ENCODE results near the gene ZNF846. TPM values are rescaled to one million over a fixed set of nuclear protein-coding genes. Genes with fewer than 3 reads are reported as not detected.
"Not testable (repeated sequence)": the region's sequence is repeated elsewhere in the genome, so short reads cannot be mapped to it uniquely, and the experiment has no call there.

ZNF846 gene
- 10 to 100 TPM; 16.1 to 23.4 (median 17.8) TPM for polyA plus RNA-seq (ENCODE audit: insufficient read length in 4 of 4)

GRCh38 chr19:9768175-9769112, at the start of gene ZNF846:
Gene ZNF846 (minus strand): TSS chr19:9768738. CDS start chr19:9764950, 3,788 bp downstream.
- DNase-seq (ENCODE audit: low read depth in 4 of 4, low spot score in 3 of 4): peak; percentile 89 to 95 (median 94)

DNA sequence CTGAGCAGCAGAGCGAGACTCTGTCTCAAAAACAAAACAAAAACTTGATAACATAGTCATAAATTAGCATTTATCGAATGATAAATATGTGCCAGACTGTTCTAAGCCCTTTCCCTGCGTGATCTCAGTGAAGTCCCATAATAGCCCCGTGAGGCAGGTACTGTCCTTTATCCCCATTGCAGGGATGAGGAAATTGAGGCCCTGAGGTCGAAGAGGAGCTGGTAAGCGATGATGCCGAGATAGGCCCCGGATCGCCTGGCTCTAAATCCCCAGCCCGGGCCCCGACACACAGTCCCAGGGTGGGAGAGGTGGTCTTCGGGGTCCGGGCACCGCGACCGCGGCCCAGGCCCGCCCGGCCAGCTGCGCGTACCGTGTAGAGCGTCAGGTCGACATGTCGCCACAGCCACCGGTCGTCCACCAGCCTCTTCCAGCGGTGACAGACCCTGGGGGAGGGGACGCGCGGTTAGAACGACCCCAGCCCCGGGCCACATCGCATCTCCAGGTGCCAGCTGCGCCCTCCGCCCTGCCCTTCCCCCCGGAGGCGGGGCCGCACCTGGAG, 49.7 kb upstream of the ZNF846 start:
- no peak for DNase-seq (ENCODE audit: low read depth in 4 of 4, low spot score in 3 of 4)

DNA sequence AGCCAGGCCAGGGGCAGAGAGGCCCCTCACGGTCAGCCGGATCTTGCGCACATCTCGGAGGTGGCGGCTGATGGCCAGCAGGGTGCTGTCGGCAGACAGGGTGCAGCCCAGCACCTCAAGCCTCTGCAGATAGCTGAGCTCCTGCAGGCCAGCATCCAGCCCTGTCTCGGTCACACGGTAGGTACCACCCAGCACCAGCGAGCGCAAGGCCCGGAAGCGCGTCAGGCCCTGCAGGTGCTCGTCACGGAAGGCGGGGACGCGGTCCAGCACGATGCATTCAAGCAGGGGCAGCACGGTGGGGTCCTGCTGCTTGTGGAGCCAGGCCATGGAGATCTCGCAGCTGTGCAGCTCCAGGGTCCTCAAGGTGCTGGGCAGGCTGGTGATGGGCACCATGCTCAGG, 42.6 kb upstream of the ZNF846 start:
- no peak for DNase-seq (ENCODE audit: low read depth in 4 of 4, low spot score in 3 of 4)

DNA sequence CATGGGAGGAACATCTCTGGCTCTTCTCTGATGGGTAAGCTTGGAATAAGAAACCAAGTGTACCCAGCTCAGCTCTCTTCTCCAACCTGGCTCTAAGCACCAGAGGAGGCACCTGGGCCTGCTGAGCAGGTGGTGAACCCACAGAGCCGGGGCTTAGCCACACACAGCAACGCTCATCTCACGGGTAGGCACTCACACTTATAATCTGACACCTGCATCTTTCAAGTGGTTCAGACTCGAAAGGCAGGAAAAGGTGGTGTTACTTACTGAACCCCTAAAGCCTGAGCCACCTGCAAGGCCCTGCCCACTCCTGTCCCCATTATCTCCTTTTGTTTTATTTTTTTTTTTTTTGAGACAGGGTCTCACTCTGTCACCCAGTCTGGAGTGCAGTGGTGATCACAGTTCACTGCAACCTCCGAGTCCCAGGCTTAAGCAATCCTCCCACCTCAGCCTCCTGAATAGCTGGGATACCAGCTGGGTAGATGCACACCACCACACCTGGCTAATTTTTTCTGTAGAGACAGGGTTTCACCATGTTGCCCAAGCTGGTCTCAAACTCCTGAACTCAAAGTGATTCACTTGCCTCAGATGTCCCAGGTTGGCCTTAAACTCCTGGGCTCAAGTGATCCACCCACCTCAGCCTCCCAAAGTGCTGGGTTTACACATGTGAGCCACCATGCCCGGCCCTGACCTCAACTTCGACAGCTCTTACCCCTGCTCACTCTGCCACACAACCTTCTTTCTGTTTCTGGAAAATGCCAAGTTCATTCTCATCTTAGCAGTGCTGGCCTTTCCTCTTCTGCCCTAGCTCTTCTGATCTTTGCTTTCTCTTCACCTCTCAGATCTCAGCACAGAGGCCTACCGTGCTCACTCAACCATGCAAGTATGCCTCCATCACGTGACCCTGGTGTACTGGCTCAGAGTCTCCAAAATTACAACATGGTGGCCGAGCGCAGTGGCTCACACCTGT, 40.6 kb upstream of the ZNF846 start:
- DNase-seq (ENCODE audit: low read depth in 4 of 4, low spot score in 3 of 4): no peak

DNA sequence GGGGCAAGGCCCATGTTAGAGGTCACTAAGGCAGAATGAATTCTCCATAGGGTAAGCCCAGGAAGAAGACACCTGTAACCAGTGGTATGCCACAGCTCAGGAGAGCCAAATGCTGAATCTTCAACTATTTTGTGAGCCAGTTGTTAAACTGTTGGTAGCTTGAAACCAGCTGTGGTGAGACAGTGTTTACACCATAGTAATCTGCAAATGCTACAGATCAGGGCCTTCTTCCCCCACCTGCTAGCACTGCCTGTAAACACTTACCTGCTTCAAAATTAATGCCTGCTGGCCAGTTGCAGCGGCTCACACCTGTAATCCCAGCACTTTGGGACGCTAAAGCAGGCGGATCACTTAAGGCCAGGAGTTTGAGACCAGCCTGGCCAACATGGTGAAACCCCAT, 38.3 kb upstream of the ZNF846 start:
- no peak for DNase-seq (ENCODE audit: low read depth in 4 of 4, low spot score in 3 of 4)

DNA sequence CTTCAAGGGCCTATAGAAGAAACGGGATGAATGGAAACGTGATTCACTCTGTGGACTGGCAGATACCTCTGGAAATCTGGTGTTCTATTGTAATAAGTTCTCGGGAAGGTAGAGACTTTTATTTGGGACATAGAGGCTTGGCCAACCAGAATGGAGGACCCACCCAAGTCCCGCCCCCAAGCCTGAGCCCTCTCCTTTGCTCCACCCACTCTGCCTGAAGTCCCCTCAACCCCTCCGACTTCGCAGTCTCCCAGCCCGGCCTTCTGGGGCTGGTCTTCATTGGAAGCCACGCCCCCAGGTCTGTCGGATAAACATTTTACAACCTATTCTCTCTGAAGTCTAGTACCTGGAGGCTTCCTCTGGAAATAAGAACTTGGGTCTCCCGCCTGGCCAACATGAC, 33.4 kb upstream of the ZNF846 start:
- DNase-seq (ENCODE audit: low read depth in 4 of 4, low spot score in 3 of 4): no peak

DNA sequence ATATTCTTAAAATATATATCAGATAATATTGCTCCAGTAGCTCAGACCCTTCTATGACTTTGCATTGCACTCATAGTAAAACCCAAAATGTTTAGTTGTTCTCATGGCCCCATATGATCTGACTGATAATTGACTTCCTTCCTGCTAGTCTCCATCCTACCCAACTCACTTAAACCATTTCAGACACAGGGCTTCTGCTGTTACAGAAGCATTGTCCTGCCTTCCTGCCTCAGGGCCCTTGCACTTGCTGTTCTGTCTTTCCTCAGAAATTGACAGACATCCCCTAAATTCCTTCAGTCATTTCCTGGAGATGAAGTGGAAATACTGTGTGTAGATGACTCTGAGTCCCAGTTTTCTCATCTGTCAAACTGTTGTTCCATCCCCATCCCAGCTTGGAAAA, 30.6 kb upstream of the ZNF846 start:
- DNase-seq (ENCODE audit: low read depth in 4 of 4, low spot score in 3 of 4): no peak

DNA sequence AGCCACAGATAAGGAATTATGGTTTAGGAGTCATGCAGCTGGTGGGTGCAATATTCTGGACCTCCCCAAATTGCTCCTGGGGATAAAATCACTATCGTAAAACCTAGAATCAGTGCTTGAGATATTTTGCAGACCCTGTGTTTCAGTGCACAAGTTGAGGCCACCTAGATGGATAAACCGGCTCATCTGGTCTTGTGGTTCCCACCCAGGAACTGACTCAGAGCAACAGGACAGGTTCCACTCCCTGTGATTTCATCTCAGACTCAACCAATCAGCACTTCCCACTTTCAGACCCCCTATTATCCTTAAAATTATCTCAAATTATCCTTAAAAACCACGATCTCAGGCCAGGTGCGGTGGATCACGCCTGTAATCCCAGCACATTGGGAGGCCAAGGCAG, 29.3 kb upstream of the ZNF846 start:
- no peak for DNase-seq (ENCODE audit: low read depth in 4 of 4, low spot score in 3 of 4)

DNA sequence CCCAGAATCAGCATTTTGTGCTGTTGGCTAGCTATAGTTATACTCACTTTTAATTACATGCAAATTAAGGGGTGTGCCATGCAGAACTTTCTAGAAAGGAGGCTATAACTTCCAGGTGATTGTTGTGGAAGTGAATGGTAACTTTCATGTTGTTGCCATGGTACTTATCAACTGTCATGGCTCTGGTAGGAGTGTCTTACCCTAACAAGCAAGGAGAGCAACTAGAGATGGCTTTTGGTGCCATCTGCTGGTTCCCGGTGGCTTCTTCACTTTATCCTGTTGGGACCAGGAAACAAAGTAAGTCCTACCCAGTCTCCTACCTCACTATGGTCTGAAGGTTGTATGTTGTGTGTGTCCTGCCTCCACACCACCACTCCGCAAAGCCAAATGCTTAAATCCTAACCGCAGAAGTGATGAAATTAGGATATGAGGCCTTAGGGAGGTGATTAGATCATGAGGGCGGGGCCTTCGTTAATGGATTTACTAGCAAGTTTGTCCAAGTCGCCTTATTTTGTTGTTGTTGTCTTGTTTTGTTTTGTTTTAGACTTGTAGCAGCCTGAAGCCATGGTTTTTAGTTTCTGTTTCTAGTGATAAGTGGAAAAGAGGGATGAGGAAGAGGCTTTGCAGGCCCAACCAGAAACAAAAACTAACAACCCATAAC, 27.7 kb upstream of the ZNF846 start:
- DNase-seq (ENCODE audit: low read depth in 4 of 4, low spot score in 3 of 4): peak in 3 of 4 donors; percentile 74 to 80 (median 76)

DNA sequence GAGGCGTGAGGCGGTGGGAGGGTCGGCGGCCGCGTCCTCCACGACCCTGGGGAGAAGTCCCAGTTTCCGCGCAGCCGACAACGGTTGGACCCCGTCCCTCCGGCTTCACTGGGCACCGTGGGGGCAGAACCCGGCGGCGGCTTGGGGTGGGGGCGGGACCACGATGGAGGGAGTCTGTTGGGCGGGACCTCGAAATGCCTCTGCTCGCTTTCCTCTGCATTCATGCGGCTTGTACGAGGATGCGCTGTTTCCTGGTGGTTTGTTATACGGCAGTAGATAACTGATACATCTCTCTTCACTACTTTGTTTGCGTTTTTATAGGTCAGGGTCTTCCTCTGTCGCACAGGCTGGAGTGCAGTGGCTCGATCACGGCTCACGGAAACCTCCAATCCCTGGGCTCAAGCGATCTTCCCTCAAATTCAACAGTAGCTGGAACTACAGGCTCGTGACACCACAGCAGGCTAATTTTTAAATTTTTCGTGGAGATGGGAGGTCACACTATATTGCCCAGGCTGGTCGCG, 24.6 kb upstream of the ZNF846 start:
- no peak for DNase-seq (ENCODE audit: low read depth in 4 of 4, low spot score in 3 of 4)

- DNase-seq (ENCODE audit: low read depth in 4 of 4, low spot score in 3 of 4): peak; percentile 87 to 96 (median 92)
Observed at GRCh38 chr19:9792206-9793070, 23.9 kb upstream of the ZNF846 start.

DNA sequence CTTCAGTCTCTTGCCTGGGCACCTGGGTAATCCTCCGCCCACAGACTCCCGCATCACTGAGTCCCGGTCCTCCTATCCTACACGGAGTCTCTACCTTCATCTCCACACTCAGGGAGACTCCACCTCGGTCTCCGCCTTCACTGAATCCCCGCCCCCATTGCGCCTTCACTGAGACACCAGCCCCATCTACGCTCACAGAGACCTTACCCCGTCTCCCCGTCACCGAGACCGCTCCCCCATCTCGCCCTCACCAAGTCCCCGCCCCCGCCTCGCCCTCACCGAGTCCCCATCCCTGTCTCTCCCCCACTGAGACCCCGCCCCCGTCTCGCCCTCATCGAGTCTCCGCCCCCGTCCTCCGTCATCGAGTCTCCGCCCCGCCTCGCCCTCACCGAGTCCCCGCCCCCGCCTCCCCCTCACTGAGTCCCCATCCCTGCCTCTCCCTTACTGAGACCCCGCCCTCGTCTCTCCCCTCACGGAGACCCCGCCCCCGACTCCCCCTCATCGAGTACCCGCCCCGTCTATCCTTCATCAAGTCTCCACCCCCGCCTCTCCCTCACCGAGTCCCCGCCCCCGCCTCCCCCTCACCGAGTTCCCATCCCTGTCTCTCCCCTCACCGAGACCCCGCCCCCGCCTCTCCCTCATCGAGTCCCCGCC, 23.1 kb upstream of the ZNF846 start:
- DNase-seq (ENCODE audit: low read depth in 4 of 4, low spot score in 3 of 4): peak; percentile 86 to 94 (median 94)

DNA sequence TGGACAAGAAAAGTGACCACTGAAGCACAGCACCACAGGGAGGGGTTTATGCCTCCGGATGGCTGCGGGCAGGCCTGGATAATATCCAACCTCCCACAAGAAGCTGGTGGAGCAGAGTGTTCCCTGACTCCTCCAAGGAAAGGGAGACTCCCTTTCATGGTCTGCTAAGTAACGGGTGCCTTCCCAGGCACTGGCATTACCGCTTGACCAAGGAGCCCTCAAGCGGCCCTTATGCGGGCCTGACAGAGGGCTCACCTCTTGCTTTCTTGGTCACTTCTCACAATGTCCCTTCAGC, 22.5 kb upstream of the ZNF846 start:
- DNase-seq (ENCODE audit: low read depth in 4 of 4, low spot score in 3 of 4): not testable (repeated sequence)

GRCh38 chr19:9789579-9789978, 21.0 kb upstream of the ZNF846 start:
- DNase-seq (ENCODE audit: low read depth in 4 of 4, low spot score in 3 of 4): not testable (repeated sequence)

GRCh38 chr19:9789066-9789465, 20.5 kb upstream of the ZNF846 start:
- no peak for DNase-seq (ENCODE audit: low read depth in 4 of 4, low spot score in 3 of 4)

GRCh38 chr19:9788604-9789003, 20.1 kb upstream of the ZNF846 start:
- not testable (repeated sequence) for DNase-seq (ENCODE audit: low read depth in 4 of 4, low spot score in 3 of 4)

DNA sequence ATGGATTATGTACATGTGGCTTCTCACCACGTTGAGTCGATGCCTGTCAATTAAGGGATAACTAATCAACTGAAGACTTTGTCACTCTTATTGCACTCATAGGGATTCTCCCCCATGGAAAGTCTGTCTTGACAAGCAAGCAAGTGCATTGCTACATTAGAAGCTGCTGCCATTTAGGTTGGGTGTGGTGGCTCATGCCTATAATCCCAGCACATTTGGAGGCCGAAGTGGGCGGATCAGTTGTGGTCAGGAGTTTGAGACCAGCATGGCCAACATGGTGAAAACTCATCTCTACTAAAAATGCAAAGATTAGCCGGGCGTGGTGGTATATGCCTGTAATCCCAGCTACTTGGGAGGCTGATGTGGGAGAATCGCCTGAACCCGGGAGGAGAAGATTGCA, 18.3 kb upstream of the ZNF846 start:
- no peak for DNase-seq (ENCODE audit: low read depth in 4 of 4, low spot score in 3 of 4)

- DNase-seq (ENCODE audit: low read depth in 4 of 4, low spot score in 3 of 4): no peak
Observed at GRCh38 chr19:9786342-9786741, 17.8 kb upstream of the ZNF846 start.

All from right renal pelvis (tissue), 4 donors.